GM19468 (cell line): ENCODE results near the gene DYNC1I1.

Source experiments
- ATAC-seq: cut with Tn5 transposase; IDR thresholded peaks from one replicate; pipeline ENCODE4 v1.9.1; 2021; ENCODE audit warnings: mild to moderate bottlenecking, moderate library complexity, moderate number of reproducible peaks; ENCODE audit not compliant: unreplicated experiment; ENCODE audit errors: extremely low read depth

Gene DYNC1I1

DNA sequence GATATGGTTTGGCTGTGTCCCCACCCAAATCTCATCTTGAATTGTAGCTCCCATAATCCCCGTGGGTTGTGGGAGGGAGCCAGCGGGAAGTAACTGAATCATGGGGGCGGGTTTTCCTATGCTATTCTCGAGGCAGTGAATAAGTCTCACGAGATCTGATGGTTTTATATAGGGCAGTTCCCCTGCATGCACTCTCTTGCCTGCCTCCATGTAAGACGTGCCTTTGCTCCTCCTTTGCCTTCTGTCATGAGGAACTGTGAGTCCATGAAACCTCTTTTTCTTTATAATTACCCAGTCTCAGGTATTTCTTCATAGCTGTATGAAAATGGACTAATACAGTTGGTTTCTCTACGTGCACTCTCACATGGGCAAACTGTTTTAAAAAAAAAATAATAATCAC is 341.8 kb downstream of the DYNC1I1 start:
- ATAC-seq: no peak

DNA sequence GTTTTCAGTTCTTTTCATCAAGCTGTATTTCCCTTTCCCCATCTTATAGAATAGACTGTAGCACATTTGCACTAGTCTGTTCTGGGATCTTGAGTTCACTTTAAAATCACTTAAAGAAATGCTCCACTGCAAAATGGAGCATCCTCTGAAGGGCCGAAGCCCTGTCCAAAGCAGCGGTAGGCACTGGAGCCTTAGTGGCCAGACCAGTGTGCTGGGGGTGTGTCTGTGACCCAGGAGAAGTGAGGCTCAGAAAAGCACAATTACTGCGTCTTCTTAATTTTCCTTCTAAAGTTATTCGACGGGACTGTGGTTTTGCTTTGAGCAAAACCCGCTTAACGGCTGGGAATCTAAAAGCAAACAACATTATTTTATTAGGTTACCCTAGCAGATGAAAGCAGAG is 343.8 kb downstream of the DYNC1I1 start:
- no peak for ATAC-seq

DNA sequence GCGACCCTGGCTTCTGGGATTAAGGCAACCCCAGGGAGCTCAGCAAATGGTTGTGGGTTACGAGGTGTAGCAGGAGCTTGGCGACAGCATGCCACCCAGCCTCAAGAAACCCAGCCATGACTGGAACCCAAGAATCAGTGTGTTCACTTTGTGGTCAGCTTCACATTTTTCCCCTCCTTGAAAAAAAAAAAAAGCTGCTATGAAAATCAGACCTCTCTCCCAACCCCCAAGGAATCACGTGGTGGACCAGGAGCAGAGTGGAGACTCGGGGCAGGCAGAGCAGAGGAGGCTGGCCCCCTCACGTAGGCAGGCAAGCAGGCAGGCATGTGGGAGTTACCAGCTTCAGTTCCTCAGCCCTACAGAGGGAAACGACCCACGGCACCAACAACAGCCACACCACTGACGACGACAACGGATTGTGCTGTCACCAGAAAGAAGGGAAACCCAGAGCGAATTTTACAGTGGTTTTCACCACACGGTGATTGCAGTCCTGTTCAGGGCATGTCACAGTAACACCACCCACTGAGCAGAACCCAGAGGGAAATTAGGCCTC is 346.2 kb downstream of the DYNC1I1 start:
- ATAC-seq: no peak

DNA sequence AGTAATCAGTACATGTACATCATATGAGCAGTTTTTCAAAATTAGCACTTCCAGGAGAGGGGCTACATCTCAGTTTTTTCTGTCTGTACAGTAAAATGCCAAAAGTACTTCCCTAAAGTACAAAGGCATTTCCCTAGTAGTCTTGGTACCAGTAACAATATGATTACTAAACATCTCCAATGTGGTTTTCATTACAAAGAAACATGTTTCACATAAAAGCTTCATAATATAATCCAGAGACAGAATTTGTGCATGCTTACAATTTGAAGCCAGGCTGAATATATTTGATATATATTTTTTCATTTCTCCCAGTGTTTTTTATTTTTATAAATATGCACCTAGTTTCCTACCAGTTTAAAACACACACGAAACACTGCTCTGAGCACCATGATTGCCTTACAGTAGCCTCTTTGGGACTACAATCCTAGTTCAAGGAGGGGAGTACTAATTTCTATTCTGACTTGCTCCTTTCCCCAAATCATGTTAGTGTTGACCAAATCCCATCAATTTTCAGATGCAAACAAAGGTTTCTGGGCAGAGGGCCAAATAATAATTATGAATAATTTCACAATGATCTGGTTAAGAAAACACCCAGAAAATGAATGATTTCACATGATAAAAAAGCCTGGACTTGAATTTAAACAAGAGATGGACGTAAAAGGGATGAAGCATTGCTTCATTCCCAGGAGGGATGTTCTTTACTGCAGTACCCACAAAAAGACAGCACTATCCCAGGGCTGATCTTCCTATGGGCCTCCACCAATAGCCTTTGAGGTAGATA is 348.3 kb downstream of the DYNC1I1 start:
- ATAC-seq: no peak

- no peak for ATAC-seq
These were observed 349.4 kb downstream of the DYNC1I1 start for GRCh38 chr7:96121752-96122151.

GRCh38 chr7:96122746-96123145 is 350.4 kb downstream of the DYNC1I1 start:
- no peak for ATAC-seq

GRCh38 chr7:96126382-96126781 is 354.0 kb downstream of the DYNC1I1 start:
- no peak for ATAC-seq

GRCh38 chr7:96127746-96128145 is 355.4 kb downstream of the DYNC1I1 start:
- no peak for ATAC-seq

DNA sequence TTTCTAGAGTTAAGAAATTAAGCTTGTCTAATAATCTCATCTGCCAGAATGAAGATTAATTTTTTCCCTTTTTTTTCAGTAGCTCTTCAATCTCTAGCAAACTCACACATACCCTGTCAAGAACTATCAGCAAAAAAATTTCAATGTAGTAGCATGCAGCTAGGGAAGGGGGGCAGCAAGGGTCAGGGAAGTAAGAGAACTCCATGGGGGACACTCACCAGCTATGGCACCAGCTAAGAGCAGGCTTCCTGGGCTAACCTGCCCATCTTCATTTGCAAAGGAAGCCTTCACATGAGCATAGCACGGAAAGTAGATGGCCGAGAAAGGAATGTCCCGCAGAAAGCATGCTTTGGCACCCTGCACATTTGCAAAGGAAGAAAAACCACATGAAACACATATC is 359.2 kb downstream of the DYNC1I1 start:
- ATAC-seq: no peak

GRCh38 chr7:96135241-96135640 is 362.9 kb downstream of the DYNC1I1 start:
- no peak for ATAC-seq

DNA sequence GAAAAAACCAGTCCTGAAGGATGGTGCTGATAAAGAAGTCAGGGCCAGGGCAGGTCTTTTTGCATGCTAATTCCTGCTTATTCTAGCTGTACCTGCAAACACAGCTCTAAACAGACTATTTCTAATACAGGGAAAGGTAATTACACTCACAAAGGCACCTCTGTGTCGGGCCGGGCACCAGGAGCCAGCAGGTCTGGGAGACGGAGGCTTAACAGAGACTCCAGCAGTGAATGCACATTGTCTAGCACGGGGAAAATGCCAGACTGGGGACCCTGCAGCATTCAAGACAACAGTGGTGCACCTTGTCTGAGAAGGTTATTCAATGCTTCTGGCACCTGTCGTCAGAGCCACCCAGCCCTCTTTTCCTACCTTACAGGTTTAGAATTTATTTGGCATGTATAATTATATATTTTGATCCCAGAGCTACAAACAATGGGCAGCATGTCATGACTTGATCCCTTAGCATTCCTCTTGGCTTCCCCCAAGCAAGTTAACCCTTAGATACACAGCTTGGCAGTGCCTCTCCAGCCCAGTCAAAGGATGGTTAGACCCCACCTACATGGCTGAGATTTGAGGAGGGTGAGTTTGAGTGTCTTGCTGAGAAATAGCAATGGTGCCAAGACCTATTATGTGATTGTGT is 364.4 kb downstream of the DYNC1I1 start:
- no peak for ATAC-seq

- ATAC-seq: no peak
These were observed 371.3 kb downstream of the DYNC1I1 start for GRCh38 chr7:96143495-96144259.

DNA sequence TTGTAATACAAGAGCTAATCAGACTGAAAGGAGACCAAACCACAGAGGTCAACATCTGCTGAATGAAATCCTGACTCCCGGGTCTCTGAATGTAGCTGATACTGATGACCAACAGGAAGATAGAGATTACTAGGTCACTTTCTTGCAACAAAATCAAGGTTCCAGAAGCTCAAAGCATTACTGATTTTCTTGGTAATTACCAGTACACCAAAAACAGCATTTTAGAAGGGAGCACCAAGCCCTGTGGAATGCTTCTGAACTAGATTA is 371.8 kb downstream of the DYNC1I1 start:
- ATAC-seq: no peak
